Erythroblast (primary cell): ENCODE results near the gene BBS4.

Experiments used
- GATA1 ChIP-seq: IDR thresholded peaks from 2 replicates; pipeline ENCODE4 v1.6.1; 2011; ENCODE audit warnings: low read depth, mild to moderate bottlenecking, control low read depth, low read length, moderate library complexity
- POLR2A ChIP-seq: IDR thresholded peaks from 2 replicates; pipeline ENCODE4 v1.6.1; 2011; ENCODE audit warnings: mild to moderate bottlenecking, low read length

DNA sequence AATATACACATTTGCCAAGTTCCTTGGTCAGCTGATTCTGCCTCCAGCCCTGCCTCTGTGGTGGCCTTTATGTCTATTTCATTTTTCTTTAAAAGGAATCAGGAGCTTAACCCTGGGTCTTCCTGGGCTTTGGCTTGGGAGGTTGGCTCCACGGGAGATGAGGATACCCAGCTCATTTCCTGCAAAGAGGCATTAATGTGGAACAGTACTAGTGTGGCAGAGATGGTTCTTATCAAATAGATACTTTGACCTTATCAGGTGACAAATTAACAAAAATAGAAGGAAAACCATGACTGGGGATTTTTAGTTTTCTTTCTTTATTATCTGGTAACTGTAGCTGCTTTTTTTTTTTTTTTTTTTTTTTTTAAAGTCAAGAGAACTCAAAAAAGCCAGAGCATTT lies 42.8 kb downstream of the BBS4 start:
- TF ChIP-seq POLR2A, result no peak
- TF ChIP-seq GATA1, result no peak
